Ishikawa (cell line): ENCODE measurements around the gene DGCR8.

Experiments
- EP300 ChIP-seq: IDR thresholded peaks from 2 replicates; pipeline ENCODE4 v1.6.1; 2012; ENCODE audit warnings: borderline replicate concordance
- FOXM1 ChIP-seq: IDR thresholded peaks from 2 replicates; pipeline ENCODE4 v1.6.1; 2012; ENCODE audit warnings: low read depth, borderline replicate concordance
- RAD21 ChIP-seq: IDR thresholded peaks from 2 replicates; pipeline ENCODE4 v1.6.1; 2012; ENCODE audit warnings: low read depth
- TCF12 ChIP-seq: IDR thresholded peaks from 2 replicates; pipeline ENCODE4 v1.6.1; 2012; ENCODE audit warnings: low read depth
- ZBTB7A ChIP-seq: IDR thresholded peaks from 2 replicates; pipeline ENCODE4 v1.6.1; 2012; ENCODE audit warnings: low read depth

DNA sequence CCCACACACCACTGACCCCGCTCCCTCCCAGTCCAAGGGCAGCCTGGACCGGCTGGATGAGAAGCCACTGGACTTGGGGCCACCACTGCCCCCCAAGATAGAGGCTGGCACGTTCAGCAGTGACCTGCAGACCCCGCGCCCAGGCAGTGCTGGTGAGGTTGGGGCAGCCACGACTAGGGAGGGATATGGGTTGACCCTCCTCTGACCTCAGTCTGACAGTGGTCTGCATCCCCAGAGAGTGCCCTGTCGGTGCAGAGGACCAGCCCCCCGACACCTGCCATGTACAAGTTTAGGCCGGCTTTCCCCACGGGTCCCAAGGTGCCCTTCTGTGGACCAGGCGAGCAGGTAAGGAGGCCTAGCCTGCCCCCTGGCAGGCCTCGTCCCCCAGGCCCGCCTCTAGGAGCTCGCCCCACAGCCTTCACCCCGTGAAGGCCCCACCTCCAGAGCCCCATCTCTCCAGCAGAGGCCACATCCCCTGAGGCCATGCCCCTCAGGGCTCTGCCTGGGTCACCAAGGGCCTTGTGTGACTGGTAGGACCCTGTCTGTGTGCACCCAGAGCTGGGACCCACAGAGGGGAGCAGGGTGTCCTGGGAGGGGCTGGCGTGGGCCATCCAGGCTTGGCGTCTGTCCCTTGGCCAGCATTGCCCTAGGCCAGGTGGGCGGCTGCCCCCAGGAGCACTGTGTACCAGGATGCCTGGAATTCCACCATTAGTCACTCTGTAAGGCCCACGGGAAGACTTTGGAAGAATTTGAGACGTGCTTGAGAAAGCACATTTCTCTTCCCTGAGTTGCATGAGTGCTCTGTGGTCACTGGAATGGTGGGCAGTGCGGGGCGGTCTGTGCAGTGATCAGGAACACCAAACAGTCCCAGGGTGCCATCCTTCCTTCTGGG is 61.4 kb downstream of the DGCR8 start:
- TF ChIP-seq FOXM1 (no peak), RAD21 (no peak), TCF12 (no peak), ZBTB7A (no peak), EP300 (no peak)
